Body of pancreas (tissue), 4 donors: ENCODE measurements around the gene SLFN12L. TPM values are rescaled to one million over a fixed set of nuclear protein-coding genes. Genes with fewer than 3 reads are reported as not detected.

Source experiments
- ATAC-seq: fragments of 150-250 bp; one replicate; pipeline ENCODE4 v1.9.1; 2016
- DNase-seq, 4 donors: peaks; one replicate each; pipeline ENCODE4 v3.0.0-alpha.2; 2019
- H3K27ac ChIP-seq, 4 donors: fragments of 200-600 bp; sonication (generic); 1 replicate in 3 of 4; 2 replicates in 1 of 4; pipeline versions ENCODE4 v1.5.1 to v1.6.1; 2016 to 2019; ENCODE audit warnings: mild to moderate bottlenecking in 1 of 4, mixed read lengths in 1 of 4, moderate library complexity in 1 of 4
- H3K27me3 ChIP-seq, 2 donors: fragments of 200-600 bp; sonication (generic); one replicate each; pipeline ENCODE4 v1.6.0; 2016; ENCODE audit warnings: mild to moderate bottlenecking in 1 of 2
- H3K36me3 ChIP-seq, 2 donors: fragments of 200-600 bp; sonication (generic); replicated peaks in 1 of 2; 2 replicates each; pipeline ENCODE4 v1.5.1; 2016; ENCODE audit warnings: low read depth in 2 of 2; ENCODE audit not compliant: insufficient read depth in 1 of 2
- H3K4me1 ChIP-seq: fragments of 200-600 bp; sonication (generic); one replicate; pipeline ENCODE4 v1.6.0; 2016
- H3K4me3 ChIP-seq, 2 donors: fragments of 200-600 bp; sonication (generic); 1 replicate in 1 of 2; 2 replicates in 1 of 2; pipeline ENCODE4 v1.5.1; 2016 to 2019
- H3K9me3 ChIP-seq, 3 donors: fragments of 200-600 bp; sonication (generic); 1 replicate in 2 of 3; 2 replicates in 1 of 3; pipeline ENCODE4 v1.5.1; 2016
- CTCF ChIP-seq, 7 experiments: fragments of 450-650 bp in 4 of 7; fragments of 200-600 bp in 3 of 7; sonication (generic) in 3 of 7; IDR thresholded peaks; one replicate each; pipeline ENCODE4 v1.5.1; 2016 to 2019; ENCODE audit warnings: antibody characterized with exemption in 7 of 7
- POLR2A ChIP-seq, 3 donors: fragments of 450-650 bp; IDR thresholded peaks; one replicate each; pipeline ENCODE4 v1.6.1; 2016; ENCODE audit warnings: antibody characterized with exemption in 3 of 3, mild to moderate bottlenecking in 2 of 3
- WGBS, 2 donors: methylation state at CpG; one replicate each; pipeline ENCODE4 v1.1.5; 2017; 5-methylcytosine and 5-hydroxymethylcytosine counted together
- intact Hi-C: fragments of 100-400 bp; cut with DNase I; formaldehyde crosslinking; loops from one replicate; pipeline ENCODE4 v1.15.1; 2023
- total RNA-seq, 2 donors: library from RNA; depleted of rRNA; stranded (reverse); fragments of >200 nt; gene quantifications; one replicate each; pipeline ENCODE4 v1.1.0, GENCODE V29; 2016

SLFN12L gene
- total RNA-seq, 2 donors from 2014 or later: 0.78 to 1.6 TPM

- Histone ChIP-seq H3K36me3 (no peaks in the 10 kb centered on the region), H3K27ac (no peak overlapping the region), H3K9me3 (peaks cover 0 to 5% (median 0%) of the 10 kb centered on the region in 3 donors), H3K4me1 (peaks cover 16% of the 10 kb centered on the region), H3K4me3 (no peak overlapping the region), H3K27me3 (peaks cover 0 to 55% of the 10 kb centered on the region in 2 donors)
- WGBS, 2 donors: 15 to 24% methylated on average over 15 of the region's 15 CpGs
- ATAC-seq: no peak
- intact Hi-C loops: no loop called here
- no peak for DNase-seq
- TF ChIP-seq CTCF (IDR thresholded peaks at IDR 0.05) (no peak), POLR2A (IDR thresholded peaks at IDR 0.05) (no peak)
Measured at GRCh38 chr17:35488991-35489390, 48.5 kb downstream of the SLFN12L start.

- no peaks in the 10 kb centered on the region for H3K36me3 ChIP-seq
- 9 to 15% methylated on average over 20 to 42 of the region's 42 CpGs for WGBS, 2 donors
- intact Hi-C loops: no loop called here
- H3K27me3 ChIP-seq: peaks cover 0 to 41% of the 10 kb centered on the region in 2 donors
- ATAC-seq: peak; percentile 59
- H3K4me1 ChIP-seq: peaks cover 16% of the 10 kb centered on the region
- H3K27ac ChIP-seq: peak overlapping the region in 1 of 4 donors; percentile 31
- peak; percentile 35 to 57 (median 45) for DNase-seq
- H3K4me3 ChIP-seq: peak overlapping the region in 1 of 2 donors; percentile 18
- TF ChIP-seq CTCF (IDR thresholded peaks at IDR 0.05) (no peak), POLR2A (IDR thresholded peaks at IDR 0.05) (no peak)
- H3K9me3 ChIP-seq: peaks cover 0 to 5% (median 0%) of the 10 kb centered on the region in 3 donors
Measured at GRCh38 chr17:35486920-35487732, 50.4 kb downstream of the SLFN12L start.

- no peaks in the 10 kb centered on the region for H3K27me3 ChIP-seq
- WGBS, 2 donors: 42 to 52% methylated on average over 5 of the region's 5 CpGs
- ATAC-seq (no peak), DNase-seq (no peak)
- no peak overlapping the region for H3K27ac ChIP-seq
- H3K4me3 ChIP-seq: no peak overlapping the region
- no peaks in the 10 kb centered on the region for H3K36me3 ChIP-seq
- no peaks in the 10 kb centered on the region for H3K4me1 ChIP-seq
- no peaks in the 10 kb centered on the region for H3K9me3 ChIP-seq
- intact Hi-C loops: no loop called here
- TF ChIP-seq POLR2A (IDR thresholded peaks at IDR 0.05) (no peak), CTCF (IDR thresholded peaks at IDR 0.05) (no peak)
Measured at GRCh38 chr17:35479271-35479670, 58.2 kb downstream of the SLFN12L start.

GRCh38 chr17:35477248-35477647, 60.2 kb downstream of the SLFN12L start:
- WGBS, 2 donors: 36 to 50% methylated on average over 5 of the region's 5 CpGs
- Histone ChIP-seq H3K4me3 (no peak overlapping the region), H3K36me3 (no peaks in the 10 kb centered on the region), H3K27ac (no peak overlapping the region), H3K4me1 (no peaks in the 10 kb centered on the region), H3K9me3 (no peaks in the 10 kb centered on the region), H3K27me3 (no peaks in the 10 kb centered on the region)
- ATAC-seq (no peak), DNase-seq (no peak)
- TF ChIP-seq POLR2A (IDR thresholded peaks at IDR 0.05) (no peak), CTCF (IDR thresholded peaks at IDR 0.05) (no peak)
- intact Hi-C loops: no loop called here
